PC-3 (cell line): ENCODE measurements around the gene SORBS2.

Source experiments
- CTCF ChIP-seq: fragments of 300-600 bp; sonication (generic); conservative IDR thresholded peaks from 2 replicates; pipeline ENCODE4 v1.5.1; 2017; ENCODE audit warnings: antibody characterized with exemption, low read depth, mild to moderate bottlenecking, low read length
- EZH2 ChIP-seq: fragments of 300-600 bp; sonication (generic); IDR thresholded peaks from one replicate; pipeline ENCODE4 v1.6.1; 2017; ENCODE audit warnings: antibody characterized with exemption, mild to moderate bottlenecking, low read length; ENCODE audit not compliant: unreplicated experiment

DNA sequence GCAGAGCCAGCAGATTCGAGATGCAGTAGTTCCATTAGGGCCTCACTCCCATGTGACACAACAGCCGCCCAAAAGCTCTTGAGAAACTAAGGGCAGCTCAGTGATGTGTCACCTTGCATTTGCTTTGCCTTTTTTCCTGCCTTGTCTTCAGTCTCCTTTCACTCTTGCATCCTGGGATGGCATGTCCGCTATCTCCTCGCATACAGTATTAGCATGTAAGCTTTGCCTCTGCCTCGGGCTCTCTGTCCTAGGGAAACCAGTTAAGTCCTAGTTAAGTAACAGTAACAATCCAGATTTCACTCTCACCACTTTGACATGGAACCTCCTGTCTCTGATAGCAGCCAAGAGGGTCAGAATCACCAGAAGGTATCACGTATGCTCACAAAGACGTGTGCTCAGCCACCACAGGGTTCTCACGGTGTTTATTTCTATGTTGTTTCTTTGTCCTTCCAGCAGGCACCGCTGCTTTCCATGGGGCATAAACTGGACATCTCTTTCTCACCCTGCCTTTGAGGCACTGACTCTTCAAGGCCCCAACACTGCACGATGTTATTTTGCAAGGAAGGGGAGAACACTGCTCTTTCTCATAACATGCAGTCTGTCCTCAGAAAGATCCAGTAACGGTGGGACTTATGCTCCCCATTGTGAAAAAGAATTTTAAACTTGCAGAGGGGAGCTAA, 26.7 kb upstream of the SORBS2 start:
- TF ChIP-seq CTCF (no peak), EZH2 (no peak)
